H1 (cell line): ENCODE measurements around the gene TLR9. TPM values are rescaled to one million over a fixed set of nuclear protein-coding genes. Genes with fewer than 3 reads are reported as not detected.

Experiments
- CTCF ChIA-PET: fragments of 300-600 bp; sonication (Branson Sonifier 250); formaldehyde crosslinking; loops from one replicate; lab custom pipeline; 2021; ENCODE audit not compliant: partially characterized antibody; lab: Charles Lee
- POLR2A ChIA-PET: fragments of 300-600 bp; sonication (Branson Sonifier 250); formaldehyde crosslinking; loops from one replicate; lab custom pipeline; 2021; ENCODE audit warnings: inconsistent platforms; ENCODE audit not compliant: partially characterized antibody; lab: Charles Lee
- DNase-seq, 2 experiments: peaks; one replicate each; pipeline versions ENCODE4 v3.0.0 to v3.0.0-alpha.2; 2010 to 2022; ENCODE audit warnings: low spot score in 2 of 2, low read depth in 1 of 2, mixed read lengths in 1 of 2
- FAIRE-seq: peaks from 2 replicates; lab custom pipeline; 2011; peaks lifted over from hg19 to GRCh38; lab: Jason Lieb, UNC
- H2AFZ ChIP-seq: 2 replicates; pipeline ENCODE4 v1.8.1; 2012; ENCODE audit warnings: low read length, inconsistent platforms
- H2AK5ac ChIP-seq: 2 replicates; pipeline ENCODE4 v1.6.1; 2013; ENCODE audit warnings: low read depth, low read length
- H2BK120ac ChIP-seq: replicated peaks from 2 replicates; pipeline ENCODE3; 2013; ENCODE audit warnings: low read depth, low read length, inconsistent platforms
- H2BK12ac ChIP-seq: 2 replicates; pipeline ENCODE4 v1.6.1; 2013; ENCODE audit warnings: low read depth, low read length
- H2BK15ac ChIP-seq: 2 replicates; pipeline ENCODE4 v1.6.1; 2013; ENCODE audit warnings: low read length
- H2BK20ac ChIP-seq: 2 replicates; pipeline ENCODE4 v1.6.1; 2013; ENCODE audit warnings: low read length
- H2BK5ac ChIP-seq: 2 replicates; pipeline ENCODE4 v1.6.1; 2013; ENCODE audit warnings: low read depth, low read length
- H3K14ac ChIP-seq: 2 replicates; pipeline ENCODE4 v1.6.1; 2013; ENCODE audit warnings: inconsistent platforms; ENCODE audit not compliant: insufficient read length
- H3K18ac ChIP-seq: 2 replicates; pipeline ENCODE4 v1.6.1; 2013; ENCODE audit warnings: low read length; ENCODE audit errors: extremely low read depth
- H3K23ac ChIP-seq: 2 replicates; pipeline ENCODE4 v1.6.1; 2013; ENCODE audit warnings: inconsistent platforms; ENCODE audit not compliant: insufficient read length
- H3K23me2 ChIP-seq: 2 replicates; pipeline ENCODE4 v1.6.1; 2013; ENCODE audit warnings: low read depth, low read length
- H3K27ac ChIP-seq: 2 replicates; pipeline ENCODE4 v1.6.1; 2011; ENCODE audit warnings: low read depth, low read length, inconsistent platforms
- H3K27me3 ChIP-seq, 4 experiments: replicated peaks in 1 of 4; 1 replicate in 1 of 4; 2 replicates in 3 of 4; pipeline versions ENCODE4 v1.6.1 to v1.8.1; 2011 to 2013; ENCODE audit warnings: low read length in 3 of 4, mild to moderate bottlenecking in 3 of 4, inconsistent platforms in 2 of 4, mixed read lengths in 2 of 4, moderate library complexity in 1 of 4; ENCODE audit not compliant: control insufficient read depth in 3 of 4, insufficient read depth in 3 of 4; ENCODE audit errors: extremely low read depth in 1 of 4
- H3K36me3 ChIP-seq, 4 experiments: 2 replicates each; pipeline versions ENCODE4 v1.6.1 to v1.8.1; 2011 to 2013; ENCODE audit warnings: mild to moderate bottlenecking in 4 of 4, low read length in 3 of 4, moderate library complexity in 2 of 4, control low read depth in 1 of 4, inconsistent platforms in 1 of 4; ENCODE audit not compliant: insufficient read depth in 4 of 4, control insufficient read depth in 2 of 4
- H3K4ac ChIP-seq: replicated peaks from 2 replicates; pipeline ENCODE3; 2013; ENCODE audit warnings: low read length, low read depth, mixed read lengths, inconsistent platforms; ENCODE audit not compliant: insufficient read length
- H3K4me1 ChIP-seq, 4 experiments: replicated peaks in 1 of 4; 1 replicate in 1 of 4; 2 replicates in 3 of 4; pipeline versions ENCODE4 v1.6.1 to v1.8.1; 2011 to 2013; ENCODE audit warnings: low read length in 3 of 4, inconsistent platforms in 2 of 4, mixed read lengths in 1 of 4; ENCODE audit not compliant: insufficient read depth in 4 of 4, control insufficient read depth in 3 of 4
- H3K4me2 ChIP-seq, 2 experiments: 2 replicates each; pipeline versions ENCODE4 v1.6.1 to v1.8.1; 2011 to 2013; ENCODE audit warnings: low read depth in 2 of 2, low read length in 2 of 2, control low read depth in 1 of 2, inconsistent platforms in 1 of 2, mild to moderate bottlenecking in 1 of 2; ENCODE audit not compliant: insufficient read depth in 1 of 2
- H3K4me3 ChIP-seq, 4 experiments: fragments of 200-600, 300-600 bp in 1 of 4; sonication (generic), shearing (Covaris generic), sonication (Bioruptor Twin) in 1 of 4; 2 replicates each; pipeline versions ENCODE4 v1.5.1 to v1.8.1; 2011 to 2016; ENCODE audit warnings: low read length in 4 of 4, low read depth in 3 of 4, control low read depth in 2 of 4, inconsistent platforms in 2 of 4, mild to moderate bottlenecking in 2 of 4, mixed read lengths in 1 of 4, moderate library complexity in 1 of 4; ENCODE audit not compliant: insufficient read depth in 2 of 4; ENCODE audit errors: extremely low read depth in 1 of 4
- H3K56ac ChIP-seq: replicated peaks from 2 replicates; pipeline ENCODE3; 2013; ENCODE audit warnings: low read depth, mild to moderate bottlenecking, mixed read lengths, low read length, inconsistent platforms; ENCODE audit not compliant: insufficient read length
- H3K79me1 ChIP-seq: 2 replicates; pipeline ENCODE4 v1.6.1; 2013; ENCODE audit warnings: low read depth, low read length, control low read depth
- H3K79me2 ChIP-seq, 2 experiments: 2 replicates each; pipeline versions ENCODE4 v1.6.1 to v1.8.1; 2012 to 2013; ENCODE audit warnings: low read length in 2 of 2, mild to moderate bottlenecking in 2 of 2, inconsistent platforms in 1 of 2; ENCODE audit not compliant: insufficient read depth in 2 of 2, control insufficient read depth in 1 of 2
- H3K9ac ChIP-seq, 4 experiments: replicated peaks in 1 of 4; 1 replicate in 1 of 4; 2 replicates in 3 of 4; pipeline versions ENCODE4 v1.6.1 to v1.8.1; 2011 to 2013; ENCODE audit warnings: low read depth in 3 of 4, low read length in 3 of 4, control low read depth in 2 of 4, mild to moderate bottlenecking in 2 of 4, moderate library complexity in 2 of 4, inconsistent platforms in 1 of 4; ENCODE audit errors: extremely low read depth in 1 of 4
- H3K9me3 ChIP-seq, 2 experiments: 2 replicates each; pipeline versions ENCODE4 v1.6.1 to v1.8.1; 2012 to 2013; ENCODE audit warnings: mild to moderate bottlenecking in 2 of 2, moderate library complexity in 2 of 2, control low read depth in 1 of 2, inconsistent platforms in 1 of 2, low read depth in 1 of 2, low read length in 1 of 2, mixed read lengths in 1 of 2; ENCODE audit not compliant: insufficient read depth in 2 of 2
- H4K20me1 ChIP-seq, 2 experiments: replicated peaks in 1 of 2; 2 replicates each; pipeline versions ENCODE3 to v1.8.1; 2011 to 2013; ENCODE audit warnings: inconsistent platforms in 2 of 2, low read length in 2 of 2, mild to moderate bottlenecking in 1 of 2; ENCODE audit not compliant: insufficient read depth in 2 of 2, control insufficient read depth in 1 of 2
- H4K5ac ChIP-seq: 2 replicates; pipeline ENCODE4 v1.6.1; 2013; ENCODE audit warnings: low read length, low read depth, mixed read lengths, inconsistent platforms; ENCODE audit not compliant: insufficient read length
- H4K8ac ChIP-seq: 2 replicates; pipeline ENCODE4 v1.8.0; 2013; ENCODE audit warnings: mild to moderate bottlenecking, moderate library complexity, low read length, inconsistent platforms; ENCODE audit not compliant: insufficient read depth; ENCODE audit errors: extremely low read depth
- H4K91ac ChIP-seq: replicated peaks from 2 replicates; pipeline ENCODE3; 2013; ENCODE audit warnings: low read length, mixed read lengths, inconsistent platforms; ENCODE audit not compliant: insufficient read length
- BACH1 ChIP-seq: IDR thresholded peaks from 2 replicates; pipeline ENCODE4 v1.6.1; 2012; ENCODE audit warnings: low read length, improper control_type of control experiment
- CBX5 ChIP-seq: fragments of 300-800, 300-1000 bp; sonication (generic); IDR thresholded peaks from 2 replicates; pipeline ENCODE4 v1.7.1; 2016; ENCODE audit warnings: antibody characterized with exemption, low read length, low read depth
- CBX8 ChIP-seq: fragments of 300-800, 300-1000 bp; sonication (generic); IDR thresholded peaks from 2 replicates; pipeline ENCODE4 v1.7.1; 2016; ENCODE audit warnings: low read depth, low read length, borderline replicate concordance
- CREB1 ChIP-seq: IDR thresholded peaks from 2 replicates; pipeline ENCODE4 v1.6.1; 2012; ENCODE audit warnings: inconsistent platforms
- E2F6 ChIP-seq: IDR thresholded peaks from 2 replicates; pipeline ENCODE4 v1.6.1; 2012; ENCODE audit warnings: inconsistent platforms
- EGR1 ChIP-seq: IDR thresholded peaks from 2 replicates; pipeline ENCODE4 v1.6.1; 2011; ENCODE audit warnings: low read depth, low read length, borderline replicate concordance
- HDAC2 ChIP-seq, 2 experiments: fragments of 300-600 bp in 1 of 2; sonication (generic) in 1 of 2; IDR thresholded peaks; 2 replicates each; pipeline ENCODE4 v1.6.1; 2011 to 2012; ENCODE audit warnings: low read depth in 2 of 2, low read length in 2 of 2, mild to moderate bottlenecking in 2 of 2, moderate library complexity in 2 of 2, borderline replicate concordance in 1 of 2, inconsistent platforms in 1 of 2
- JUN ChIP-seq: IDR thresholded peaks from 2 replicates; pipeline ENCODE4 v1.6.1; 2011; ENCODE audit warnings: low read depth, mild to moderate bottlenecking, improper control_type of control experiment, low read length
- KDM4A ChIP-seq: IDR thresholded peaks from one replicate; pipeline ENCODE4 v1.7.1; 2012; ENCODE audit warnings: low read depth, mild to moderate bottlenecking, moderate library complexity, low read length, inconsistent platforms; ENCODE audit not compliant: severe bottlenecking
- KDM5A ChIP-seq: fragments of 200-600 bp; IDR thresholded peaks from 2 replicates; pipeline ENCODE4 v1.7.1; 2012; ENCODE audit warnings: mild to moderate bottlenecking, low read length, inconsistent platforms, mixed read lengths
- RBBP5 ChIP-seq: IDR thresholded peaks from 2 replicates; pipeline ENCODE4 v1.7.1; 2012; ENCODE audit warnings: low read depth, mild to moderate bottlenecking, inconsistent platforms, low read length, moderate library complexity, borderline replicate concordance
- SRF ChIP-seq: IDR thresholded peaks from 2 replicates; pipeline ENCODE4 v1.6.1; 2011; ENCODE audit warnings: mild to moderate bottlenecking, low read depth, low read length, moderate library complexity
- SUZ12 ChIP-seq: fragments of 200-600 bp; sonication (generic); IDR thresholded peaks from 2 replicates; pipeline ENCODE4 v1.6.1; 2012; ENCODE audit warnings: mild to moderate bottlenecking, inconsistent platforms, low read length, moderate library complexity, mixed read lengths
- YY1 ChIP-seq: IDR thresholded peaks from 2 replicates; pipeline ENCODE4 v1.6.1; 2011; ENCODE audit warnings: low read depth, mild to moderate bottlenecking, low read length
- WGBS, 2 experiments: shearing (Covaris generic) in 1 of 2; methylation state at CpG; one replicate each; pipeline versions ENCODE4 v1.1.6 to v1.1.7; 2013 to 2015; ENCODE audit warnings: low lambda C conversion rate in 2 of 2, mixed read lengths in 2 of 2, inconsistent platforms in 1 of 2, low coverage in 1 of 2, missing lambda C conversion rate in 1 of 2; ENCODE audit not compliant: insufficient replicate concordance in 2 of 2, insufficient coverage in 1 of 2, insufficient read length in 1 of 2; ENCODE audit errors: extremely low coverage in 1 of 2, missing lambda C conversion rate in 1 of 2; 5-methylcytosine and 5-hydroxymethylcytosine counted together
- polyA plus RNA-seq, 7 experiments: library from polyadenylated mRNA; depleted of rRNA in 3 of 7; stranded (reverse) in 5 of 7; unstranded in 2 of 7; fragments of >200 nt in 5 of 7; fragments of 200-250 nt in 2 of 7; gene quantifications; 1 replicate in 5 of 7; 2 replicates in 1 of 7; 4 replicates in 1 of 7; pipeline versions ENCODE4 v1.2.1 to v1.2.3, GENCODE V29; 2011 to 2013; ENCODE audit warnings: missing spikeins in 2 of 7, mixed read lengths in 2 of 7
- total RNA-seq: library from RNA; stranded (reverse); fragmentation: NEBNext Ultra II Directional; extraction: Animal tissue kit (Norgen Biotek cat#: 25700); gene quantifications from 2 replicates; pipeline ENCODE4 v1.2.1, GENCODE V29; 2021

Gene TLR9
- total and polyA plus RNA-seq, 2 of the 8 experiments (the other 6 are each of a cell fraction or from before 2014, with no cell fraction given) = 0.05 TPM; not detected in 1

GRCh38 chr3:52173101-52173500 is 52.3 kb downstream of the TLR9 start:
- Histone ChIP-seq H2BK12ac (no peak overlapping the region), H3K14ac (no peak overlapping the region), H3K23ac (no peak overlapping the region), H4K91ac (no peak overlapping the region), H3K4ac (no peak overlapping the region), H3K9ac (no peak overlapping the region), H3K4me1 (peaks cover 0 to 5% (median 0%) of the 10 kb centered on the region in 4 experiments; a peak in 1 of 7 replicates), H2BK120ac (no peak overlapping the region), H3K27me3 (no peaks in the 10 kb centered on the region; a peak in 2 of 7 replicates), H3K79me2 (no peaks in the 10 kb centered on the region), H3K23me2 (no peaks in the 10 kb centered on the region), H3K9me3 (no peaks in the 10 kb centered on the region), H2BK5ac (no peak overlapping the region), H4K5ac (no peak overlapping the region), H4K20me1 (no peaks in the 10 kb centered on the region), H3K27ac (no peak overlapping the region), H3K4me3 (no peak overlapping the region), H3K4me2 (no peak overlapping the region), H2BK15ac (no peak overlapping the region), H3K79me1 (no peaks in the 10 kb centered on the region), H3K56ac (no peak overlapping the region), H3K36me3 (no peaks in the 10 kb centered on the region), H2AK5ac (no peak overlapping the region), H4K8ac (no peak overlapping the region), H3K18ac (no peak overlapping the region), H2AFZ (no peak overlapping the region), H2BK20ac (no peak overlapping the region)
- FAIRE-seq (no peak), DNase-seq (no peak)
- ChIA-PET POLR2A (no interaction called here), CTCF (interaction anchor here (0.9 to 4.4 kb wide), 5 partner anchors 10 to 172 kb away, joined by 3 to 26 read pairs (median 4); no protein-coding TSS in a partner anchor)
- 94% methylated on average over 1 of the region's 1 CpG; no CpG with 5 or more reads in 1 of the 2 experiments for WGBS, 2 experiments
- TF ChIP-seq JUN (no peak), YY1 (no peak), RBBP5 (no peak), E2F6 (no peak), BACH1 (no peak), SUZ12 (no peak), CREB1 (no peak), CBX5 (no peak), HDAC2 (IDR thresholded peaks at IDR 0.05; ENCODE audit: borderline replicate concordance in 1 of 2, low read depth in 2 of 2, low read length in 2 of 2) (no peak), CBX8 (no peak), KDM5A (no peak), SRF (no peak), EGR1 (no peak), KDM4A (no peak)
